GM04504 (cell line): ENCODE data around the gene LAMA2.

ENCODE experiments used
- DNase-seq: peaks from one replicate; pipeline ENCODE4 v3.0.0-alpha.2; 2012; ENCODE audit warnings: low read depth

LAMA2 gene

GRCh38 chr6:129521946-129522345, 639.0 kb downstream of the LAMA2 start:
- no peak for DNase-seq

GRCh38 chr6:129523816-129524215, 640.9 kb downstream of the LAMA2 start:
- DNase-seq, result no peak

GRCh38 chr6:129525055-129525454, 642.1 kb downstream of the LAMA2 start:
- DNase-seq, result no peak

- no peak for DNase-seq
These were observed 652.0 kb downstream of the LAMA2 start for GRCh38 chr6:129534926-129535325.

- DNase-seq, result no peak
These were observed 653.3 kb downstream of the LAMA2 start for GRCh38 chr6:129536271-129536670.

GRCh38 chr6:129539032-129539431, 656.1 kb downstream of the LAMA2 start:
- no peak for DNase-seq

GRCh38 chr6:129542705-129543104, 659.8 kb downstream of the LAMA2 start:
- no peak for DNase-seq

GRCh38 chr6:129543981-129544380, 661.0 kb downstream of the LAMA2 start:
- DNase-seq, result no peak

GRCh38 chr6:129544892-129545612, 662.1 kb downstream of the LAMA2 start:
- DNase-seq, result no peak

GRCh38 chr6:129546702-129547101, 663.8 kb downstream of the LAMA2 start:
- DNase-seq, result no peak

- no peak for DNase-seq
These were observed 668.5 kb downstream of the LAMA2 start for GRCh38 chr6:129551486-129551885.

GRCh38 chr6:129552413-129552812, 669.5 kb downstream of the LAMA2 start:
- DNase-seq, result no peak

- no peak for DNase-seq
These were observed 672.4 kb downstream of the LAMA2 start for GRCh38 chr6:129555206-129555832.

GRCh38 chr6:129558248-129558647, 675.3 kb downstream of the LAMA2 start:
- no peak for DNase-seq

- DNase-seq, result no peak
These were observed 682.4 kb downstream of the LAMA2 start for GRCh38 chr6:129565366-129565765.

GRCh38 chr6:129565811-129566210, 682.9 kb downstream of the LAMA2 start:
- no peak for DNase-seq
